ENCODE results near the gene PTCD1.

DNA sequence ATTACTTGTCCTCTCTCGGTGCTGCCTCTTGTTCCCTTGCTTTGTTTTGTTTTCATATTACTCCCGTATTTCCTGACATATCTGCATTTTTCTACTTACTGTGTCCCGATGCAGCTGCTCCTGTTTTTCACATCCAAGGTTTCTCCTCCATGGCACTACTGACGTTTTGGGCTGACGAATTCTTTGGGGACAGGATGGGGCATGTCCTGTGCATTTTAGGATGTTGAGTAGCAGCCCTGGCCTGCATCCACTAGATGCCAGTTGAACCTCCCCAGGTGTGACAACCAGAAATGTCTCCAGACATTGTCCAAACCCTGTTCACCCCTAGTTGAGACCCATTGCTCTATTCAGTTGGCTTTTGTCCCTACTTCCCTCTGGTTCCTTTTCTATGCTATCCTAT is 46.5 kb upstream of the PTCD1 start:
- no peak for TF ChIP-seq EZH2 (IDR thresholded peaks at IDR 0.05)
- TF ChIP-seq POLR2AphosphoS5 (IDR thresholded peaks at IDR 0.05; ENCODE audit: borderline replicate concordance, low read depth, low read length): no peak

All from SK-N-MC (cell line).